Activated gamma-delta T cell (primary cell): ENCODE results near the gene TNMD.
"Not testable (repeated sequence)": the region's sequence is repeated elsewhere in the genome, so short reads cannot be mapped to it uniquely, and the experiment has no call there.

ENCODE experiments used
- DNase-seq: peaks from one replicate; lab custom pipeline; 2025; lab: John Stamatoyannopoulos, UW
- total RNA-seq, 2 donors: gene quantifications; one replicate each; lab custom pipeline; 2026; lab: John Stamatoyannopoulos, UW

TNMD gene
- total RNA-seq, result 0 reads per million in 2 donors

GRCh38 chrX:100584611-100585010 lies at the start of gene TNMD:
Gene TNMD, plus strand, starts transcription at chrX:100584936. Its CDS starts 83 bp downstream, at chrX:100585019.
- DNase-seq, result no peak

- not testable (repeated sequence) for DNase-seq
These were observed 19.2 kb upstream of the TNMD start for GRCh38 chrX:100565534-100565933.

- DNase-seq, result no peak
These were observed 2.0 kb downstream of the TNMD start for GRCh38 chrX:100586747-100587146.

- DNase-seq, result no peak
These were observed 3.1 kb downstream of the TNMD start for GRCh38 chrX:100587861-100588260.

- no peak for DNase-seq
These were observed 6.7 kb downstream of the TNMD start for GRCh38 chrX:100591256-100592051.

- DNase-seq, result no peak
These were observed 8.4 kb downstream of the TNMD start for GRCh38 chrX:100593126-100593525.

- DNase-seq, result no peak
These were observed 8.8 kb downstream of the TNMD start for GRCh38 chrX:100593581-100593980.

GRCh38 chrX:100596601-100597000 lies 11.9 kb downstream of the TNMD start:
- DNase-seq, result no peak

- DNase-seq, result no peak
These were observed 14.7 kb downstream of the TNMD start for GRCh38 chrX:100599456-100599855.

- no peak for DNase-seq
These were observed 15.6 kb downstream of the TNMD start for GRCh38 chrX:100600340-100600739.

GRCh38 chrX:100600758-100601157 lies 16.0 kb downstream of the TNMD start:
- no peak for DNase-seq

GRCh38 chrX:100606753-100607152 lies 22.0 kb downstream of the TNMD start:
- no peak for DNase-seq

- DNase-seq, result no peak
These were observed 24.9 kb downstream of the TNMD start for GRCh38 chrX:100609591-100609990.

GRCh38 chrX:100611951-100612350 lies 27.2 kb downstream of the TNMD start:
- DNase-seq, result no peak

GRCh38 chrX:100615005-100615404 lies 30.3 kb downstream of the TNMD start:
- no peak for DNase-seq

GRCh38 chrX:100623001-100623400 lies 38.3 kb downstream of the TNMD start:
- DNase-seq, result no peak

GRCh38 chrX:100625985-100626491 lies 41.3 kb downstream of the TNMD start:
- no peak for DNase-seq

- no peak for DNase-seq
These were observed 50.3 kb downstream of the TNMD start for GRCh38 chrX:100635040-100635439.

GRCh38 chrX:100635989-100636320 lies 51.2 kb downstream of the TNMD start:
- no peak for DNase-seq

GRCh38 chrX:100636321-100636991 lies 51.7 kb downstream of the TNMD start, which contains the start of gene TSPAN6:
Gene TSPAN6, minus strand, starts transcription at chrX:100636806. Its CDS starts 112 bp downstream, at chrX:100636694.
- no peak for DNase-seq

GRCh38 chrX:100642290-100642689 lies 57.6 kb downstream of the TNMD start:
- DNase-seq, result no peak

- DNase-seq, result no peak
These were observed 58.5 kb downstream of the TNMD start for GRCh38 chrX:100643212-100643611.
